CD14-positive monocyte (primary cell): ENCODE data around the gene TEAD1. TPM values are rescaled to one million over a fixed set of nuclear protein-coding genes. Genes with fewer than 3 reads are reported as not detected.

Experiments used
- DNase-seq, 3 donors: peaks; one replicate each; pipeline ENCODE4 v3.0.0-alpha.2; 2011 to 2022
- H2AFZ ChIP-seq: 2 replicates; pipeline ENCODE4 v1.6.0; 2012; ENCODE audit warnings: mild to moderate bottlenecking, low read depth, low read length, inconsistent platforms; ENCODE audit not compliant: insufficient read depth, poor library complexity, severe bottlenecking
- H3K27ac ChIP-seq, 2 donors: 1 replicate in 1 of 2; 2 replicates in 1 of 2; pipeline ENCODE4 v1.5.1; 2012 to 2013; ENCODE audit warnings: low read length in 2 of 2, control low read depth in 1 of 2, inconsistent platforms in 1 of 2, low read depth in 1 of 2, mild to moderate bottlenecking in 1 of 2
- H3K27me3 ChIP-seq, 2 donors: one replicate each; pipeline versions ENCODE4 v1.6.0 to v1.6.1; 2011 to 2013; ENCODE audit warnings: low read length in 2 of 2; ENCODE audit not compliant: control insufficient read depth in 2 of 2, insufficient read depth in 2 of 2
- H3K36me3 ChIP-seq, 2 donors: replicated peaks in 1 of 2; 1 replicate in 1 of 2; 2 replicates in 1 of 2; pipeline versions ENCODE4 v1.5.1 to v1.6.1; 2012 to 2013; ENCODE audit warnings: low read length in 2 of 2, control low read depth in 1 of 2, inconsistent platforms in 1 of 2, mild to moderate bottlenecking in 1 of 2; ENCODE audit not compliant: insufficient read depth in 2 of 2, control insufficient read depth in 1 of 2
- H3K4me1 ChIP-seq, 2 donors: 1 replicate in 1 of 2; 2 replicates in 1 of 2; pipeline versions ENCODE4 v1.5.1 to v1.6.1; 2012 to 2013; ENCODE audit warnings: low read length in 2 of 2, control low read depth in 1 of 2, inconsistent platforms in 1 of 2, mild to moderate bottlenecking in 1 of 2, moderate library complexity in 1 of 2; ENCODE audit not compliant: insufficient read depth in 2 of 2, control insufficient read depth in 1 of 2
- H3K4me2 ChIP-seq: replicated peaks from 2 replicates; pipeline ENCODE3; 2012; ENCODE audit warnings: low read length, moderate library complexity, mild to moderate bottlenecking; ENCODE audit not compliant: poor library complexity, severe bottlenecking; ENCODE audit errors: extremely low read depth
- H3K4me3 ChIP-seq, 3 experiments: fragments of 200-600 bp in 1 of 3; sonication (generic) in 1 of 3; replicated peaks in 1 of 3; 1 replicate in 2 of 3; 2 replicates in 1 of 3; pipeline ENCODE4 v1.5.1; 2011 to 2013; ENCODE audit warnings: low read length in 3 of 3, mild to moderate bottlenecking in 3 of 3, control low read depth in 2 of 3, low read depth in 2 of 3, inconsistent platforms in 1 of 3, moderate library complexity in 1 of 3
- H3K79me2 ChIP-seq: 2 replicates; pipeline ENCODE4 v1.6.0; 2012; ENCODE audit warnings: mild to moderate bottlenecking, control low read depth, inconsistent platforms, low read length, moderate library complexity; ENCODE audit not compliant: insufficient read depth
- H3K9ac ChIP-seq: 2 replicates; pipeline ENCODE4 v1.6.0; 2017; ENCODE audit warnings: low read length, mild to moderate bottlenecking; ENCODE audit not compliant: insufficient read depth, poor library complexity, severe bottlenecking
- H3K9me3 ChIP-seq, 2 donors: replicated peaks in 1 of 2; 1 replicate in 1 of 2; 2 replicates in 1 of 2; pipeline versions ENCODE4 v1.5.1 to v1.6.1; 2012 to 2013; ENCODE audit warnings: low read length in 2 of 2, control low read depth in 1 of 2; ENCODE audit not compliant: control insufficient read depth in 1 of 2, insufficient read depth in 1 of 2
- H4K20me1 ChIP-seq: 2 replicates; pipeline ENCODE4 v1.6.0; 2012; ENCODE audit warnings: mild to moderate bottlenecking, low read length, control low read depth, moderate library complexity; ENCODE audit not compliant: insufficient read depth
- H3K27ac Mint-ChIP-seq, 7 donors: one replicate each; pipeline ENCODE4 v1.8.0; 2020; ENCODE audit warnings: mild to moderate bottlenecking in 7 of 7, mixed read lengths in 7 of 7, moderate library complexity in 6 of 7, inconsistent platforms in 2 of 7
- H3K27me3 Mint-ChIP-seq, 3 donors: one replicate each; pipeline ENCODE4 v1.8.0; 2021 to 2022; ENCODE audit warnings: low read depth in 3 of 3, mild to moderate bottlenecking in 3 of 3, mixed read lengths in 3 of 3, moderate library complexity in 3 of 3, inconsistent platforms in 1 of 3
- H3K36me3 Mint-ChIP-seq, 2 donors: one replicate each; pipeline ENCODE4 v1.8.0; 2020; ENCODE audit warnings: mixed read lengths in 2 of 2, inconsistent platforms in 1 of 2, mild to moderate bottlenecking in 1 of 2
- H3K4me1 Mint-ChIP-seq: one replicate; pipeline ENCODE4 v1.8.0; 2020; ENCODE audit warnings: mild to moderate bottlenecking, mixed read lengths
- H3K4me3 Mint-ChIP-seq, 2 donors: one replicate each; pipeline ENCODE4 v1.8.0; 2020; ENCODE audit warnings: mild to moderate bottlenecking in 2 of 2, mixed read lengths in 2 of 2, moderate library complexity in 1 of 2
- H3K9me3 Mint-ChIP-seq, 7 donors: one replicate each; pipeline ENCODE4 v1.8.0; 2020 to 2022; ENCODE audit warnings: mixed read lengths in 7 of 7, mild to moderate bottlenecking in 6 of 7, moderate library complexity in 6 of 7, inconsistent platforms in 2 of 7
- CTCF ChIP-seq: fragments of 200-600 bp; IDR thresholded peaks from one replicate; pipeline ENCODE4 v1.8.0; 2022; ENCODE audit warnings: antibody characterized with exemption, mild to moderate bottlenecking
- WGBS: methylation state at CpG from one replicate; pipeline ENCODE4 v1.1.5; 2013; ENCODE audit warnings: missing lambda C conversion rate; ENCODE audit not compliant: insufficient coverage; 5-methylcytosine and 5-hydroxymethylcytosine counted together
- intact Hi-C, 2 donors: fragments of 100-400 bp; cut with micrococcal nuclease; formaldehyde crosslinking; loops; one replicate each; pipeline versions ENCODE4 v1.15.0 to v1.15.1; 2023
- polyA plus RNA-seq, 3 donors: library from polyadenylated mRNA; depleted of rRNA in 1 of 3; unstranded in 2 of 3; stranded (reverse) in 1 of 3; fragments of 300-500 nt in 2 of 3; fragments of >200 nt in 1 of 3; fragmentation: Illumina TruSeq in 2 of 3; gene quantifications; 1 replicate in 2 of 3; 2 replicates in 1 of 3; pipeline ENCODE4 v1.2.3, GENCODE V29; 2012 to 2021

Gene TEAD1
- polyA plus RNA-seq, 3 donors, result not detected

DNA sequence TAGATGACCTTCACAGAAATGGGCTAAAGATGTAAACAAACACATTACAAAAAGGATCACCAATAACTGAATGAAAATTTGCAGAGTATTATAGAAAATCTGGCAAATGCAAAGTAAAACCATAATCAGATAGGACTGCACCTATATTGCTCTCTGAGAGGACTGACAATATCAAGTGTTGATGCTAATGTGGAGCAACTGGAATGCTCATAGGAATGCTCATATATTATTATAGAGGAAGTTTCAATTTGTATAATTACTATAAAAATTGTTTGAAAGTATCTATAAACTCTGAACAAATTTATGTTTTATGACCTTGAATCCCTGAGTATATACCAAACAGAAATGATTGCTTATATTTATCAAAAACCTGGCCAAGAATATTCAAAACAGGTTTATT is 18.4 kb upstream of the TEAD1 start:
- no peaks in the 10 kb centered on the region for H3K27me3 ChIP-seq
- H3K36me3 ChIP-seq, result no peaks in the 10 kb centered on the region
- no peak for TF ChIP-seq CTCF
- H3K79me2 ChIP-seq, result no peaks in the 10 kb centered on the region
- no peak overlapping the region for H3K9ac ChIP-seq
- Mint-ChIP-seq H3K36me3 (no peaks in the 10 kb centered on the region), H3K27ac (no peak overlapping the region), H3K4me3 (no peak overlapping the region), H3K9me3 (peaks cover 0 to 14% (median 7%) of the 10 kb centered on the region in 7 donors), H3K4me1 (no peaks in the 10 kb centered on the region), H3K27me3 (peaks cover under 1 to 11% (median 6%) of the 10 kb centered on the region in 3 donors)
- no peak overlapping the region for H3K27ac ChIP-seq
- no peak overlapping the region for H2AFZ ChIP-seq
- no peak for DNase-seq
- no peak overlapping the region for H3K4me2 ChIP-seq
- H4K20me1 ChIP-seq, result no peaks in the 10 kb centered on the region
- H3K4me1 ChIP-seq, result no peaks in the 10 kb centered on the region
- no peak overlapping the region for H3K4me3 ChIP-seq
- intact Hi-C loops, result no loop called here
- H3K9me3 ChIP-seq, result peaks cover 0 to 5% of the 10 kb centered on the region in 2 donors

DNA sequence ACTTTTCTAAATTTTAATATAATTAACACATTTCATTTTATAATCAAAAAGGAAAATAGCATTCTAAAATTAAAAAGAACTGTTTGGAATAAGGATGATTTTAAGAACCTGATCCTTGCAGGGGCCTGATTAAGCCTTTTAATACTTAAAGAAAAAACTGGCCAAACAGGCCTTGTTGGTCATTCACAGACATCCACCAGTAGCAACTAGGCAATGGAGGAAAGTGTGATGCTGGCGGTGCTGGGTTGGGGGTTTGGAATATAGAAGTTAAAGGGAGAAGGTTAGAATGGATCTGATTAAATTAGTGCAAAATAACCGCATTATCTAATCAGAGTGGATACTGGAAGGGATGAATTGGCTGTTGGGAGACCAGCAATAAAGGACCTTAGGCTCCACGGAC is 16.9 kb upstream of the TEAD1 start:
- Histone ChIP-seq H3K4me1 (no peaks in the 10 kb centered on the region), H3K4me2 (no peak overlapping the region), H3K27ac (no peak overlapping the region), H3K9ac (no peak overlapping the region), H3K79me2 (no peaks in the 10 kb centered on the region), H3K36me3 (no peaks in the 10 kb centered on the region), H3K9me3 (peaks cover 0 to 5% of the 10 kb centered on the region in 2 donors), H2AFZ (no peak overlapping the region), H4K20me1 (no peaks in the 10 kb centered on the region), H3K27me3 (no peaks in the 10 kb centered on the region), H3K4me3 (no peak overlapping the region)
- no peak for TF ChIP-seq CTCF
- Mint-ChIP-seq H3K27me3 (peaks cover 0 to 6% (median 6%) of the 10 kb centered on the region in 3 donors), H3K4me3 (no peak overlapping the region), H3K9me3 (peaks cover 0 to 15% (median 7%) of the 10 kb centered on the region in 7 donors), H3K27ac (no peak overlapping the region), H3K36me3 (no peaks in the 10 kb centered on the region), H3K4me1 (no peaks in the 10 kb centered on the region)
- WGBS, result no CpG with 5 or more reads among the region's 3 CpGs
- intact Hi-C loops, result no loop called here
- DNase-seq, result no peak
